GM23338 (cell line): ENCODE results near the gene KIAA1549.

Experiments
- EZH2phosphoT487 ChIP-seq: fragments of 200-600 bp; sonication (generic); IDR thresholded peaks from one replicate; pipeline ENCODE4 v1.8.1; 2018; ENCODE audit warnings: antibody characterized with exemption; ENCODE audit not compliant: unreplicated experiment
- STAT1 ChIP-seq: IDR thresholded peaks from one replicate; pipeline ENCODE4 v1.6.1; 2016; ENCODE audit warnings: antibody characterized with exemption; ENCODE audit not compliant: unreplicated experiment
- TF ChIP-seq, protein P1 (sequence below), 2 experiments: fragments of 200-600 bp in 1 of 2; sonication (generic) in 1 of 2; conservative IDR thresholded peaks; 2 replicates each; pipeline versions ENCODE4 v1.5.1 to v1.6.1; 2016 to 2017; ENCODE audit warnings: antibody characterized with exemption in 2 of 2, low read depth in 2 of 2, mild to moderate bottlenecking in 2 of 2, moderate library complexity in 1 of 2

DNA sequence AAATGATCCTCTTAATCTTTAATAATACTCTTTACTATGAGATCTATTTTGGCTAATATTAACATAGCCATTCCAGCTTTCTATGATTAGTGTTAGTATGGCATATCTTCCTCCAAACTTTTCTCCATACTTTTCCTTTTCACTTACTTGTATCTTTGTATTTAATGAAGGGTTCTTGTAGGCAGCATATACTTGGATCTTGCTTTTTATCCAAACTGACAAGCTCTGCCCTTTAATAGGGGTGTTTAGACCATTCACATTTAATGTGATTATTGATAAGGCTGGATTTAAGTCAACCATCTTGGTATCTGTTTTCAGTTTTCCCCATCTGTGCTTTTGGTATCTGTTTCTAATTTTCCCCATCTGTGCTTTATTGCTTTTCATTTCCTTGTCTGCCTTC lies 123.5 kb downstream of the KIAA1549 start:
- no peak for TF ChIP-seq EZH2phosphoT487
- TF ChIP-seq, protein P1, sequence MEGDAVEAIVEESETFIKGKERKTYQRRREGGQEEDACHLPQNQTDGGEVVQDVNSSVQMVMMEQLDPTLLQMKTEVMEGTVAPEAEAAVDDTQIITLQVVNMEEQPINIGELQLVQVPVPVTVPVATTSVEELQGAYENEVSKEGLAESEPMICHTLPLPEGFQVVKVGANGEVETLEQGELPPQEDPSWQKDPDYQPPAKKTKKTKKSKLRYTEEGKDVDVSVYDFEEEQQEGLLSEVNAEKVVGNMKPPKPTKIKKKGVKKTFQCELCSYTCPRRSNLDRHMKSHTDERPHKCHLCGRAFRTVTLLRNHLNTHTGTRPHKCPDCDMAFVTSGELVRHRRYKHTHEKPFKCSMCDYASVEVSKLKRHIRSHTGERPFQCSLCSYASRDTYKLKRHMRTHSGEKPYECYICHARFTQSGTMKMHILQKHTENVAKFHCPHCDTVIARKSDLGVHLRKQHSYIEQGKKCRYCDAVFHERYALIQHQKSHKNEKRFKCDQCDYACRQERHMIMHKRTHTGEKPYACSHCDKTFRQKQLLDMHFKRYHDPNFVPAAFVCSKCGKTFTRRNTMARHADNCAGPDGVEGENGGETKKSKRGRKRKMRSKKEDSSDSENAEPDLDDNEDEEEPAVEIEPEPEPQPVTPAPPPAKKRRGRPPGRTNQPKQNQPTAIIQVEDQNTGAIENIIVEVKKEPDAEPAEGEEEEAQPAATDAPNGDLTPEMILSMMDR (conservative IDR thresholded peaks at IDR 0.05; ENCODE audit: low read depth in 2 of 2), result no peak
- no peak for TF ChIP-seq STAT1
